GM12875 (cell line): ENCODE results near the gene ZNF391.
"Not testable (repeated sequence)": the region's sequence is repeated elsewhere in the genome, so short reads cannot be mapped to it uniquely, and the experiment has no call there.

Experiments
- H3K4me3 ChIP-seq: one replicate; pipeline ENCODE4 v1.5.1; 2011; ENCODE audit warnings: low read depth, low read length, control low read depth
- TF ChIP-seq, protein P1 (sequence below): IDR thresholded peaks from 2 replicates; pipeline ENCODE4 v1.5.1; 2011; ENCODE audit warnings: low read depth, mild to moderate bottlenecking, control low read depth, inconsistent platforms, low read length, moderate library complexity, borderline replicate concordance; ENCODE audit not compliant: insufficient read depth

The ZNF391 gene

DNA sequence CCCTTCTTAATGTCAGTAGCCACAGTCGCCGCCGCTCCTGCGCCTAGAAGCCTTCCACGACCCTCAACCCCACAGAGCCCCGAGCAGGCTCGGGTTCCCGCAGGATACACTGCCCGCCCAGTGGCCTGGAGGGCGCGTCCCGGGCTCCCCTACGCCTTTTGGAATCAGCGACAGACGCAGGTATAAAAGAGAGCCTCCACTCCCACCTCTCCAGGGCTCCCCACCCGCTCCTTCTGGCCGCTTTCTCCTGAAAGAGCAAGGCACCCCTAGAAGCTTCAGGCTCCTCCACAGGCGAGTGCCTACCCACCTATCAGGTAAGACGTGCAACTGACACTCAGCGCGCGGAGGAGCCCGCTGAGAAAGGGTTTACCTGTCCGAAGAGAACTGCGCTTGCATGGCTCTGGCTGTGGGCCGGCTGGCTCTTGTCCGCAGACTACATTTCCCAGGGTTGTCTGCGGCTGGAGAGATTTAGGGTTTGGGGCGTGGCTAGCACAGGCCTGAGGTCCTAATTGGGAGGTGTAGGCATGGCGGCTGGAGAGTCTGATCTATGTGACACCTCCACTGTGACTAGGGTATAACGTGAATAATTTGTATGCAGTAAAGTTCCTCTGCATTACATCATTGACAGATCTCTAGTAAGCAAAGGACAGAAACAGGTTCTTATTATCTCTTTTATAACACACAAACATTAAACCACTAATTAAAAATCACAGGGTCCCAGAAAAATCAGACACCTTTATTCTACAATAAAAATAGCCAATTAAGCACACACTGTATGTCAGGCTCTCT is 13.5 kb upstream of the ZNF391 start:
- TF ChIP-seq, protein P1, sequence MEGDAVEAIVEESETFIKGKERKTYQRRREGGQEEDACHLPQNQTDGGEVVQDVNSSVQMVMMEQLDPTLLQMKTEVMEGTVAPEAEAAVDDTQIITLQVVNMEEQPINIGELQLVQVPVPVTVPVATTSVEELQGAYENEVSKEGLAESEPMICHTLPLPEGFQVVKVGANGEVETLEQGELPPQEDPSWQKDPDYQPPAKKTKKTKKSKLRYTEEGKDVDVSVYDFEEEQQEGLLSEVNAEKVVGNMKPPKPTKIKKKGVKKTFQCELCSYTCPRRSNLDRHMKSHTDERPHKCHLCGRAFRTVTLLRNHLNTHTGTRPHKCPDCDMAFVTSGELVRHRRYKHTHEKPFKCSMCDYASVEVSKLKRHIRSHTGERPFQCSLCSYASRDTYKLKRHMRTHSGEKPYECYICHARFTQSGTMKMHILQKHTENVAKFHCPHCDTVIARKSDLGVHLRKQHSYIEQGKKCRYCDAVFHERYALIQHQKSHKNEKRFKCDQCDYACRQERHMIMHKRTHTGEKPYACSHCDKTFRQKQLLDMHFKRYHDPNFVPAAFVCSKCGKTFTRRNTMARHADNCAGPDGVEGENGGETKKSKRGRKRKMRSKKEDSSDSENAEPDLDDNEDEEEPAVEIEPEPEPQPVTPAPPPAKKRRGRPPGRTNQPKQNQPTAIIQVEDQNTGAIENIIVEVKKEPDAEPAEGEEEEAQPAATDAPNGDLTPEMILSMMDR: no peak
- no peak overlapping the region for H3K4me3 ChIP-seq

DNA sequence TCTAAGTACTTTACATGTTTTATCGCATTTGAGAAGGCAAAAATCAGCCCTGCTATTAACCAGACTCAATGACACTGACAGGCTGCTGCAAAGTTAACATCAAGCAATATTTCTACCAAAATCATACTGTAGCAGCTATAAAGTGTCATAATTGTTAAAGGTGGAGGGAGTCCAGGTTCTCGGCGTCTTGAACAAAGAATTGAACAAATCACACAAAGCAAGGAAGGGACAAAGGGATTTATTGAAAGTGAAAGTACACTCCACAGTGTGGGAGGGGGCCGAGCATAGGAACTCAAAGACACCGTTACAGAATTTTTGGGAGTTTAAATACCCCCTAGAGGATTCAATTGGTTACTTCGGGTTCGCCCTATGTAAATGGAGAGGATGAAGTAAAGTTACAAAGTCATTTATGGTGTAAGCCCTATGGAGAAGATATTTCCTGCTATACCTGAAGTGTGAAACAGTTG is 12.9 kb upstream of the ZNF391 start:
- TF ChIP-seq, protein P1: no peak

DNA sequence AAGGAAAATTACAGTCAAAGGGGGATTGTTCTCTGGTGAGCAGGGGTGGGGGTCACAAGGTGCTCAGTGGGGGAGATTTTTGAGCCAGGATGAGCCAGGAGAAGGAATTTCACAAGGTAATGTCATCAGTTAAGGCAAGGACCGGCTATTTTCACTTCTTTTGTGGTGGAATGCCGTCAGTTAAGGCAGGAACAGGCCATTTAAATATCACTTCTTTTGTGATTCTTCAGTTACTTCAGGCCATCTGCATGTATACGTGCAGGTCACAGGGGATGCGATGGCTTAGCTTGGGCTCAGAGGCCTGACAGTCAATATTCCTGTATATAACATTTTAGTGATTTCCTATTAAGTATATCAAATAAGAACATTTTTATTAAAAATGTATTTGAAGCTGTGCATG is 10.2 kb upstream of the ZNF391 start:
- H3K4me3 ChIP-seq: not testable (repeated sequence)

More for the DNA sequence above, 12.9 kb upstream of the ZNF391 start:
- no peak overlapping the region for H3K4me3 ChIP-seq

DNA sequence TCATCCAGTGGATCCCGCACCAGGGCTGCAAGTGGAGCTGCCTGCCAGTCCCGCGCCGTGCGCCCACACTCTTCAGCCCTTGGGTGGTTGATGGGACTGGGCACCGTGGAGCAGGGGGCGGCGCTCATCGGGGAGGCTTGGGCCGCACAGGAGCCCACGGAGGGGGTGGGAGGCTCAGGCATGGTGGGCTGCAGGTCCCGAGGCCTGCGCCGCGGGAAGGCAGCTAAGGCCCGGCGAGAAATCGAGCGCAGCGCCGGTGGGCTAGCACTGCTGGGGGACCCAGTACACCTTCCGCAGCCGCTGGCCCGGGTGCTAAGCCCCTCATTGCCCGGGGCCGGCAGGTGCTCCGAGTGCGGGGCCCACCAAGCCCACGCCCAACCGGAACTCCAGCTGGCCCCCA is 7.6 kb upstream of the ZNF391 start:
- not testable (repeated sequence) for H3K4me3 ChIP-seq

DNA sequence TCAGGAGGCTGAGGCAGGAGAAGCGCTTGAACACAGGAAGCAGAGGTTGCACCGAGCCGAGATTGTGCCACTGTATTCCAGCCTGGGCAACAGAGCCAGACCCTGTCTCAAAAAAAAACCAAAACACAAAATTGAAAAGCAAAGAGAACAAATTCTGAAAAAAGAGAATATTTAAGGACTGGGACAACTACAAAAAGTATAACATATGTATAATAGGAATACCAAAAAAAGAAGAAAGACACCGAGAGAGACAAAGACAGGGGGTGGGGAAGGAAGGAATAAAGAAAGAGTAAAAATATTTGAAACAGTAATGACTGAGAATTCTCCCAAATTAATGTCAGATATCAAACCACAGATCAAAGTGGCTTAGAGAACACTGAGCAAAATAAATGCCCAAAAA is 5.5 kb upstream of the ZNF391 start:
- TF ChIP-seq, protein P1: no peak
- no peak overlapping the region for H3K4me3 ChIP-seq

DNA sequence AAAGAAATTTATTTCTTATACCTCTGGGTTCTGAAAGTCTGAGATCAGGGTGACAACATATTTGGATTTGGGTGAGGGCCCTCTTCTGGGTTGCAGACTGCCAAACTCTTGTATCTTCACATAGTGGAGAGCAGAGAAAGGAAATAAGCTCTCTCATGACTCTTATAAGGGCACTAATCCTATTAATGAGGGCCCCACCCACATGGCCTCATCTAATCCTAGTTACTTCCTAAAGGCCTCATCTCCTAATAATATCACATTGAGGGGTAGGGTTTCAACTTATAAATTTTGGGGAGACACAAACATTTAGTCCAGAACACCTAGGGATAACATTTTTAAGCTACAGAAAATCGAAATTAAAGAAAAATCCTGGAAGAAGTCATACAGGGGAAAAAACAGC is 5.1 kb upstream of the ZNF391 start:
- TF ChIP-seq, protein P1: no peak
- no peak overlapping the region for H3K4me3 ChIP-seq

DNA sequence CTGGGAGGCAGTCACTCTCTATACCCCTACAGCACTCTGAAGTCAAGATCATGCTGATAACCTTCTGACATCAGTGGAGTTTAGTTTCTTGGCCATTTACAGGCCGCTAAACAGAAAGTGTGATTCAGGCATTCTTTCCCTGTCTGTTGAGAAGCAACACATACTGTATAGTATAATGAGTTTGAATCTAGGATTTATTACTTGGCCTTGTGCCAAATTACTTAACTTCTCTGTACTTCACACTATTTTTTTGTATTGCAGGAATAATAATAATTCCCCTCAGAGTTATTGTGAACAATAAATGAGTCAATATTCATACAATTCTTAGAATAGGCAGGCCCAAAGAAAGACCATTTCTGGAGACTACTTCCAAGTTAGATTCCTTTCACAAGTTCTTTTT is 4.1 kb downstream of the ZNF391 start:
- H3K4me3 ChIP-seq: no peak overlapping the region
- TF ChIP-seq, protein P1: no peak

DNA sequence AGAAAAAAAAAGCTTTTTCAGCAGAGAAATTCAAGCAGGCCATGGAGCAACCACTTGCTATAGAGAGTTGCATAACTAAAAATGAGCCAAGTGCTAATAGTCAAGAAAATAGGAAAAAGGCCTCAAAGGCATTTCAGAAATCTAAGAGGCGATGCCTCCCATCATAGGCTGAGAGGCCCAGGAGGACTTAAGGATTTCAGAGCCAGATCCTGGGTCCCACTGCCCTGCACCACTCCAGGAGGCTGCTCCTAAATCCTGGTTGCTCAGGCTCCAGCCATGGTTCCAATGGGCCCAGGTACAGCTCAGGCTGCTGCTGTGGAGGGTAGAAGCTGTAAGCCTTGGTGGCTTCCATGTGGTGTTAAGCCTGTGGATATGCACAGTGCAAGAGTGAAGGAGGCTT is 5.5 kb downstream of the ZNF391 start:
- TF ChIP-seq, protein P1: no peak
- H3K4me3 ChIP-seq: no peak overlapping the region
